ENCODE measurements around the gene VPS25. TPM values are rescaled to one million over a fixed set of nuclear protein-coding genes. Genes with fewer than 3 reads are reported as not detected.
"Not testable (repeated sequence)": the region's sequence is repeated elsewhere in the genome, so short reads cannot be mapped to it uniquely, and the experiment has no call there.

The VPS25 gene
- 61.4 TPM for polyA plus RNA-seq (2013, experiment 1 of 2; ENCODE audit: insufficient read length)
- polyA plus RNA-seq (2013, experiment 2 of 2; ENCODE audit: insufficient read length), result 57.6 TPM

- peak; percentile 84 for DNase-seq
Observed at GRCh38 chr17:42773290-42774035, at the start of gene VPS25. Gene VPS25 (plus strand): TSS chr17:42773449. CDS start chr17:42773476, 27 bp downstream.

- DNase-seq, result no peak
Observed at GRCh38 chr17:42723636-42724035, 49.6 kb upstream of the VPS25 start.

- no peak for DNase-seq
Observed at GRCh38 chr17:42725143-42725542, 48.1 kb upstream of the VPS25 start.

GRCh38 chr17:42740699-42741098, 32.5 kb upstream of the VPS25 start:
- DNase-seq, result no peak

GRCh38 chr17:42742916-42743315, 30.3 kb upstream of the VPS25 start:
- DNase-seq, result not testable (repeated sequence)

GRCh38 chr17:42743595-42744282, 29.5 kb upstream of the VPS25 start:
- peak; percentile 4 for DNase-seq

- DNase-seq, result peak; percentile 27
Observed at GRCh38 chr17:42744283-42744805, 28.9 kb upstream of the VPS25 start.

- peak; percentile 91 for DNase-seq
Observed at GRCh38 chr17:42744806-42745617, 28.2 kb upstream of the VPS25 start, which contains the start of gene EZH1. Gene EZH1 (minus strand): TSS chr17:42745040. CDS start chr17:42728941, 16,099 bp downstream.

- no peak for DNase-seq
Observed at GRCh38 chr17:42748202-42748907, 24.9 kb upstream of the VPS25 start.

GRCh38 chr17:42748908-42749798, 24.1 kb upstream of the VPS25 start:
- no peak for DNase-seq

- no peak for DNase-seq
Observed at GRCh38 chr17:42750739-42751344, 22.4 kb upstream of the VPS25 start.

- no peak for DNase-seq
Observed at GRCh38 chr17:42751628-42752027, 21.6 kb upstream of the VPS25 start.

GRCh38 chr17:42754782-42755181, 18.5 kb upstream of the VPS25 start:
- no peak for DNase-seq

GRCh38 chr17:42759982-42760651, 13.1 kb upstream of the VPS25 start:
- no peak for DNase-seq

GRCh38 chr17:42760652-42761581, 12.3 kb upstream of the VPS25 start, which contains the start of gene RAMP2:
Gene RAMP2 (plus strand): TSS chr17:42761227. CDS start chr17:42761262, 35 bp downstream.
- DNase-seq, result no peak

GRCh38 chr17:42761638-42762037, 11.6 kb upstream of the VPS25 start:
- no peak for DNase-seq

- no peak for DNase-seq
Observed at GRCh38 chr17:42766124-42766523, 7.1 kb upstream of the VPS25 start.

- DNase-seq, result no peak
Observed at GRCh38 chr17:42767512-42767911, 5.7 kb upstream of the VPS25 start.
